CD4-positive, alpha-beta T cell treated with Interleukin-10 for 1 hour (primary cell): ENCODE results near the gene TTC13.

Experiments
- DNase-seq: peaks from one replicate; pipeline ENCODE4 v3.0.0-alpha.2; 2020

The TTC13 gene

DNA sequence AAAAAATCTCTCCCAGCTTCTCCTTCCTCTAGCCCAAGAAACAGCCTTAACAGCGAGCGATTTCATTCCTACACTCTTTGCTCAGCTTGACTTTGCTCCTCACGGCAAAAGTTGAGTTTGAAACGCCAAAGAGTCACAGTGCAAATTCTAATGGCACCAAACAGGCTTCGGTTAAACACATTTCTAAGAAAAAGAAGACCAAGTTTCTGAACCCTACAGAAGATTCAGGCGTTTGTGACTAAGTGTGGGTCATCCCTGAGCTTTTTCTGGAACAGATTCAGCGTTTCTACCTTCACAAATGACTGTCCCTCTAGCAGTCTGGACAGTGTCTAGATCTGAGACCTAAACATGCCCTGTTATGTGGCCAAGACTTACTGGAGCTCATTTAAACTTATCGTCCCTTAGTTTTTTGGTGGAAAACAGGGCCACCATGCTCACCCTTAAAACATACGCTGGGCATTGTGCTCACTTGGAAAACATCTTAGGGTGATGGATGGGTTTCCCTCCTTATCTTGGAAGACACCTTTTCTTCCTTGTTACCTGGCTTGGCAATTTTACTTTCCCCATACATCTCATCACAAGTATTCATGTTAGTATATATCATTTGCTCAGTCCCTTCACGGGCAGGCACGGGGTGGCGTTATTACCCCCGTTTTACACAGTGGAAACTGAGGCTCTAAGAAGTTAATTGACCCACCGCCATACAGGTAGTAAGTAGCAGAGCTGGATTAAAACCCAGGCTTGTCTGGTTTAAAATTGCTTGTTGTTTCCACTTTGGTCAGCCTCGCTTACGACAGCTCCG, 111.4 kb downstream of the TTC13 start:
- no peak for DNase-seq

DNA sequence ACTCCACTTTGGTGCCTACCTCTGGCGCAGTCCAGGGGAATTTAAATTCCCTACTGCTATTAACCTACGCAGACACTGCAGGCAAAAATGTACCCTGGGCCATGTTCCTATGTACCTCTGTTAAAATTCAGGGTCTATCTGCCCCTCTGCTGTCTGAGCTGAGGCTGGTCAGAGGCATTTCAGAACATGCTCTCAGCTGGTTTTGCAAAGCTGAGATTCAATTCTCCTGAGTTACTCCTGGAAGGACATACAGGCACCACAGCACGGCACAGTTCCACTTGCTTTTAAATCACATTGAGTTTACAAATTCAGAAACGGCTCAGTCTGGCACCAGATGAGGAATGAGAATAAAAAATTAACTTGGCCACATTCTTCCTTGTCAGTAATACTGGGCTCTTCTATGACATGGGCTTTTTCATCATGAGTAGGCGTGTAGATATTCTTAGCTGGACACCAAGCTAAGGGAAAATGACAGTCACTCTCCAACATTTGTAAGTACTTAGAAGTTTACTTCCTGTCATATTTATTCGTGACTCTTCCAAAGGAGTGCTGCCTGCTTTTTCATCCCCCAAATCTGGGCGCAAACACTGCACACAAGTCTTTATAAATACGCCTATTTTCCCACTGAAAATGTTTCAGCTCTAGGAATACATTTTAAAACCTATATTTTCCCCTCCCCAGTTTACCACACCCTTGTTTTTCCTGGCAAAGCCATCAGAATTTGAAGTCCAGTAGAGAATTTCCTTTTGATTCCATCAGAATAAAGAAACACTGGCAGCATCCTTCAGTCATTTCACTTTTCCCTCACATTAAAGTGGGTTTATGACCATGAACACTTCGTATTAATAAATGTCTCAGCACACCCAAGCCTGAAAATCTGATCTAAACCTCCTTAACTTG, 112.2 kb downstream of the TTC13 start:
- no peak for DNase-seq

- DNase-seq: no peak
These were observed 113.4 kb downstream of the TTC13 start for GRCh38 chr1:230865062-230865817.

- no peak for DNase-seq
These were observed 114.2 kb downstream of the TTC13 start for GRCh38 chr1:230864441-230864840.

- DNase-seq: no peak
These were observed 115.2 kb downstream of the TTC13 start for GRCh38 chr1:230863449-230863848.

DNA sequence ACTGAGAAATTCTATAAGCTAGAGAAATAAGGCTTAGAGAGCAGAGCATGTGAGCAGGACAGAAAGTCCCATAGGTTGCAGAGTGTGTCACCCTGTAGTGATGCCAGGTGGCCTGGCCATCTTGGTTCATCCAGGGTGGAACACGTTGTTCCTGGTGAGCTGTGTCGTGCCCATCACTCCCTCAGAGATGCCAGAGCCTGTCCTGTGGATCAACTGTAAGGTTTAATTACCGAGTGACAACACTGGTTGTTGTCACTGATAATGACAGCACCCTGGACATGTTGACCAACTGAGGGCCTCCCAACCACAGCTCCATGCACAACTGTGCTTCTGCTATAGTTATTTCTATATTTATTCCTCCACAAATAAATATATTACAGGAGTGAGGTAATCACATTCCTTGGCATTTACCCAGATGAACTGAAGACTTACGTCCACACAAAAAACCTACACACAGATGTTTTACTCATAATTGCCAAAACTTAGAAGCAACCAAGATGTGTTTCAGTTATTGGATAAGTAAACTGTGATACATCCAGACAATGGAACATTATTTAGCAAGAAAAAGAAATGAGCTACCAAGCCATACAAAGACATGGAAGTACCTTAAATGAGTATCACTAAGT, 116.6 kb downstream of the TTC13 start:
- no peak for DNase-seq

DNA sequence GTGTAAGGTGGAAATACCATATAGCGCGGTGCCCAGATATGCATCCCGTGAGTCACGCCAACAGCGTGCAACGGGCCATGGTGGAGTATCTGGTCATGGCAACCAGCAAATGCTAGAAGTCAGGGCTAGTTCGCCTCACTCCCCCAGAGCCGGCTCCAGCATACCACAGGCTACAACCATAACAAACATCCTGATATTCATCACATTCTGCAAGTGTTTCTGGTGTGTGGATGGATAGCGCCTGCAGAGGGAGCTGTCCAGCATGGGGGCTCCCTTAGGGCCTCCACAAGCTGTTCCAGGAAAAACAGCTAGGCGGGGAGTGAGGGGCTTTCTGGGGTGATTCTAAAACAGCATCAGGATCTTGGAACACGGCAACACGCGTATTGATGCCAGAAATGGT, 117.2 kb downstream of the TTC13 start:
- no peak for DNase-seq

DNA sequence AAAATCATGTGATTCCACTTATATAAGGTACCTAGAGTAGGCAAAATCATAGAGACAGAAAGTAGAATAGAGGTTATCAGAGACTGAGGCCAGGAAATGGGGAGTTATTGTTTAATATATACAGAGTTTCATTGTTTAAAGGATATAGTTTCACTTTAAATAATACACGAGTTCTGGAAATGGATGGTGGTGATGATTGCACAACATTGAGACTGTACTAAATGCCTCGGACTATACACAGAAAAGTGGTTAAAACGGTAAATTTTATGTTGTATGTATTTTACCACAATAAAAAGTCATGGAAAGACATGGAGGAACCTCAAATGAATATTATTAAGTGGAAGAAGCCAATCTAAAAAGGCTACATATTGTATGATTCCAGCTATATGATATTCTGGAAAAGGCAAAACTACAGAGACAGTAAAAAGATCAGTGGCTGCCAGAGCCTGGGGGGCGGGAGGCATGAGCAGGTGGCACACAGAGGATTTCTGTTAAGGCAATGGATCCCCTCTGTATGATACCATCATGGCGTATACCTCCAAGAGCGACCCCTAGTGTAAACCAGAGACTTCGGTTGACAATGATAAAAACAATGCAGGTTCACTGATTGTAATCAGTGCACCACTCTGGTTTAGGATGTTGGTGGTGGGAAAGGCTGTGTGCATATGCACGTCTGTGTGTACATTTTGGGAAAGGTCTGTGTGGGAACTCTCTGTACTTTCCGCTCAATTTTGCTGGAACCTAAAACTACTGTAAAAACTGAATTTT, 117.9 kb downstream of the TTC13 start:
- DNase-seq: no peak

- no peak for DNase-seq
These were observed 119.5 kb downstream of the TTC13 start for GRCh38 chr1:230858918-230859729.

- DNase-seq: no peak
These were observed 120.3 kb downstream of the TTC13 start for GRCh38 chr1:230858236-230858820.

GRCh38 chr1:230857822-230858221, 120.8 kb downstream of the TTC13 start:
- DNase-seq: no peak

DNA sequence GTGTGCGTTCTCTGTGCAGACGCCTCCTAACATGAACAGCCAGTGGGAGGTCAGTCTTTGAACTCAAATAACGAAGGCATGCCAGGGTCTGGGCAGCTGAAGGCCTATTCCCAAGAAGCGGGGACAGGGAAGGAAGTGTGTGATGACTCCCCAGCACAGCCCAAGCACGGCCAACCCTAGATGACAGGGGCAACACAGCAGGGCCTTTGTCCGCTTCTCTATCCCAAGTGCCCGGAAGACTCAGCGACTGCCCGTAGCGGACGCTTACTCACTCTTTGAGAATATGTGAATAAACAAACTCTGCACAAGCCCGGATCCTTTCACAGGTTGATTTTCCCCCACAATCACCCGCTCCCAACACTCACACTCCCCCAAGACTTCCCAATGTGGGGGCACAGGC, 121.6 kb downstream of the TTC13 start:
- DNase-seq: no peak
